ENCODE measurements around the gene DDX3Y. TPM values are rescaled to one million over a fixed set of nuclear protein-coding genes. Genes with fewer than 3 reads are reported as not detected.
A peak's percentile ranks its signal among the peaks of the same experiment; 100 is the strongest.

DDX3Y gene
- 39.2 TPM for polyA plus RNA-seq (2013, experiment 1 of 2)
- polyA plus RNA-seq (2013, experiment 2 of 2): 47.9 TPM

DNA sequence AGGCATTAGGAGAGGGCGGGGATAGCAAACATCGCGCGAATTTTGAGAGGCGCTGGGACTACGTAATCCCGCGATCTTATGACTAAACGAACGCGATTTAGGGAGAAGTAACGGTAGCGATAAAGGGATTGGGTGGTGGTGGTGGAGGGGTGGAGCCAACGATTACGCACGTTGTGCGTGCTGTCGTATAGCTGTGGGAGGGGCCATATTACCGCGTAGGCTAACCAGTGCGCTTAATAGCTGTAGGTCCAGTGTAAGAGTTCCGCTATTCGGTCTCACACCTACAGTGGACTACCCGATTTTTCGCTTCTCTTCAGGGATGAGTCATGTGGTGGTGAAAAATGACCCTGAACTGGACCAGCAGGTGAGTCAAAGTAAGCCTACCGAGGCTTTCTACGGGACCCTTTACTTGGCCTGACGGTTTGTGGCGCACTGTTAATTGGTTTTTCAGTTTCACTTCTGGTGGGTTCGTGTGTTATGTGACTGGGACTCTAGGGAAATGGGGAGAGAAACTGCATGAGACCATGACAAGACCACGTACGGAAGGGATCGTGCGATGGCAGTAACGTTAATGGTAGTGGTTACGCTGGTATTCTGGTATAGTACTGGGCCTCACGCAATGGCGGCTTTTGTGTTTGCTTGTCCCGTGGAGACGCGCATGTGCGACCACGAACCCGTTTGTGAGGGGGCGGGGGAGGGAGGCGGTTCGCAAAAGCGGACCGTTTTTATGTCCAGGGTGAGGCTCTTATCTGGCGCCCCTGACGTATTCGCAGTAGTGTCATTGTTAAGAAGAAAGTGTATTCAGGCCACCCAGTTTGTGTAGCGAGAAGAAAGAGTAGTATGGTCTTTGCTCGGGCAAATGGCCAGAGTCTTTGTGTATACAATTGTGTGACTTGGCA is at the start of gene DDX3Y:
TSS of gene DDX3Y (plus strand) at position 251 of the 899 bp plus-strand sequence. CDS start at position 320, 69 bp downstream.
- Histone ChIP-seq H3K27me3 (ENCODE audit: insufficient read depth, low read length) (no peaks in the 10 kb centered on the region), H3K4me3 (ENCODE audit: low read length) (peak within 1 kb of the TSS; percentile 97), H3K9me3 (ENCODE audit: insufficient read depth, low read depth, low read length) (no peaks in the 10 kb centered on the region), H3K9ac (ENCODE audit: low read depth, low read length) (peak within 1 kb of the TSS; percentile 96), H3K36me3 (ENCODE audit: insufficient read depth, low read length) (peaks cover 17% of the 10 kb centered on the region), H3K4me1 (ENCODE audit: insufficient read depth, low read length) (0 out of 2 replicates have a peak, but pooled peaks cover 4% of the 10 kb centered on the region), H3K27ac (ENCODE audit: low read depth, low read length) (peak within 1 kb of the TSS; percentile 93)
- WGBS: 2% methylated on average over 54 of the region's 54 CpGs

DNA sequence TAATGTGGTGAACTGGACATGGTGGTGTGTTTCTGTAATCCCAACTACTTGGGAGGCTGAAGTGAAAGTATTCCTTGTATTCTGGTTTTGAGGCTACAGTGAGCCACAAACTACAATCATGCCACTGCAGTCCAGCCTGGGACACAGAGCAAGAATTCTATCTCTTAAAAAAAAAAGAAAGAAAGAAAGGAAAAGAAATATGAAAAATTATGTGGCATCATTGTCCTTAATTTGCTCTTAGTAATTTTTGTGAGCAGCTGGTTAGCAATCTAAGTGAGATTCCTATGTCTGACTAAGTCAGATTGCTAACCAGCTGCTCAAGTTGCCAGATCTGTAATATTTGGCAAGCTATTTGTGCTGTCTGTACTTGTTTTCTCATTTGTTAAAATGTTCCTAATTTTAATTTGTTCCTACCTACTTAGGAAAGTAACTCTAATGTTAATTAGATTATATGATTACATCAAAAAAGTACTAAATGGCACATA is 48.8 kb upstream of the DDX3Y start:
- H3K36me3 ChIP-seq (ENCODE audit: insufficient read depth, low read length): peaks cover 64% of the 10 kb centered on the region
- no peaks in the 10 kb centered on the region for H3K4me1 ChIP-seq (ENCODE audit: insufficient read depth, low read length)
- no peaks in the 10 kb centered on the region for H3K9me3 ChIP-seq (ENCODE audit: insufficient read depth, low read depth, low read length)
- H3K27ac ChIP-seq (ENCODE audit: low read depth, low read length): no peak overlapping the region
- no peaks in the 10 kb centered on the region for H3K27me3 ChIP-seq (ENCODE audit: insufficient read depth, low read length)
- H3K9ac ChIP-seq (ENCODE audit: low read depth, low read length): no peak overlapping the region
- H3K4me3 ChIP-seq (ENCODE audit: low read length): no peak overlapping the region

DNA sequence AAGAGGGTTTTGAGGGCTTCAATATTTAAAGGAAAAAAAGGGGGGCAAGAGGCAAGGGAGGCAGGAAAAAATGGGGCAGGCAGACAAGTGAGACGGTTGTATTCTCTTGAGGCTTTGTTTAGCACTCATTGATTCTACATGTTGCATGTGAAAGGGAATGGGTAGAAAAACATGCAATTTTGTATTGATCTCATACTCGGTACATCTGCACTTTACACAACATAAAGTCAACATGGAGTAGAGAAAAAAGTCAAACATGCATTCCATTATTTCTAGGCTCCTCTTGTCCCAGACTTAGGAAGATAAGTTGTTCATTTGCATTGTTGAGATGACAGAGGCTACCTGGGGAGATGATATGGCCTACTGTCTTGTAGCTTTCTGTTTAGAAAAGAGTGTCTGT is 36.7 kb upstream of the DDX3Y start:
- H3K9me3 ChIP-seq (ENCODE audit: insufficient read depth, low read depth, low read length): no peaks in the 10 kb centered on the region
- H3K36me3 ChIP-seq (ENCODE audit: insufficient read depth, low read length): no peaks in the 10 kb centered on the region
- WGBS: 88% methylated on average over 1 of the region's 2 CpGs
- H3K4me1 ChIP-seq (ENCODE audit: insufficient read depth, low read length): no peaks in the 10 kb centered on the region
- no peak overlapping the region for H3K27ac ChIP-seq (ENCODE audit: low read depth, low read length)
- no peaks in the 10 kb centered on the region for H3K27me3 ChIP-seq (ENCODE audit: insufficient read depth, low read length)
- no peak overlapping the region for H3K9ac ChIP-seq (ENCODE audit: low read depth, low read length)
- H3K4me3 ChIP-seq (ENCODE audit: low read length): no peak overlapping the region

DNA sequence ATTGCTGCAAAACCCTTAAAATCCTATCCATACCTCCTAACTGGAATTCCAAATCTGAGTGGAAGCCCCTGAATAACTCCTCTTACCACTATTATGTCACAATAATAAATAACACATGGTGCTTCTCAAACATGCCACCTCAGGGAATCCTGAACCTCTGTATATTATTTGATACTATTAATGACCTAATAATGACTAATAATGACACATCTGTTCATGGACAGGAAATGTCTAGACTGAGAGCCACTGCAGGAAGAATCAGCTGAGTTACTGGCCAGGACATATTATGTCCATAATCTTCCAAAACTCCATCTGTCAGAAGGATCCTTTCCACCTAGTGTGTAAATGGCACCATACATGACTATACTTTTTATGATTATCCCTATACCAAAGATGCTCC is 7.7 kb upstream of the DDX3Y start:
- H3K27me3 ChIP-seq (ENCODE audit: insufficient read depth, low read length): no peaks in the 10 kb centered on the region
- H3K9me3 ChIP-seq (ENCODE audit: insufficient read depth, low read depth, low read length): no peaks in the 10 kb centered on the region
- H3K4me1 ChIP-seq (ENCODE audit: insufficient read depth, low read length): no peaks in the 10 kb centered on the region
- H3K4me3 ChIP-seq (ENCODE audit: low read length): no peak overlapping the region
- H3K27ac ChIP-seq (ENCODE audit: low read depth, low read length): no peak overlapping the region
- no peak overlapping the region for H3K9ac ChIP-seq (ENCODE audit: low read depth, low read length)
- H3K36me3 ChIP-seq (ENCODE audit: insufficient read depth, low read length): no peaks in the 10 kb centered on the region

DNA sequence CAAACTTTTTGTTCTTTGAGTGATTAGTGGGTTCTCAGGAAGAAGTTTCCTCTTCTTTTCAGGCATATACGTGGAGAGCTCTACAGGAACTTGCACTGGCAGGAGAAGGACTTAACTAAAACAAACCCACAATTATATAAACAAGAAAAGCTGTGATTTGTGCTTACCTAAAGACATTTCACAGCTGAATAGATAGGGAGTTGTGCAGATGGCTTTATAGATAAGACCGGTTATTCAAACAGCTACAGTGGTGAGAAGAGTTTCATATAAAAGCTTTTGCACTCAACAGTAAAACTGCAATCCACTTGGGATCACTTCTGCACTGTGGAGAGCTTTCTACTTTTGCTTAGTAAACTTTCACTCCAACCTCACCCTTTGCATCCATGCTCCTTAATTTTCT is 6.1 kb upstream of the DDX3Y start:
- no peak overlapping the region for H3K27ac ChIP-seq (ENCODE audit: low read depth, low read length)
- H3K9me3 ChIP-seq (ENCODE audit: insufficient read depth, low read depth, low read length): no peaks in the 10 kb centered on the region
- WGBS: 86% methylated on average over 1 of the region's 2 CpGs
- H3K4me3 ChIP-seq (ENCODE audit: low read length): no peak overlapping the region
- H3K36me3 ChIP-seq (ENCODE audit: insufficient read depth, low read length): no peaks in the 10 kb centered on the region
- H3K9ac ChIP-seq (ENCODE audit: low read depth, low read length): no peak overlapping the region
- no peaks in the 10 kb centered on the region for H3K4me1 ChIP-seq (ENCODE audit: insufficient read depth, low read length)
- no peaks in the 10 kb centered on the region for H3K27me3 ChIP-seq (ENCODE audit: insufficient read depth, low read length)

DNA sequence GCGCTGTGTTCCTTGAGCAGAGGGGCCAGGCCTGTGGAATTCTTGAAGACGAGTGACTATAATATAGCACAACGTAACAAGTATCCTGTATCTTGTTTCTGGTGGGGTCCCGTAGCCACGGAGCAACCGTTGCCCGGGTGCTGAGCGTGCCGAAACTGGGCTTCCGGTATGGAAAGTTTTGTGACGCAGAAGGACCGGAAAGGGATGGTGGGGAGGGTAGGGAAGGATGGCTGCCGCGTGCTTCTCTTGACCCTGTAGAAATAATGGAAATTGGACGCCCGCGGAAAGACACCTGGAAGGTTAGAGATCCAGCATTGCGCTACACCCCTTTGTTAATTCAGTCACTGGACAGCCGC is 827 bp downstream of the DDX3Y start:
- WGBS: 2% methylated on average over 19 of the region's 19 CpGs
- Histone ChIP-seq H3K9ac (ENCODE audit: low read depth, low read length) (peak overlapping the region; percentile 96), H3K27me3 (ENCODE audit: insufficient read depth, low read length) (no peaks in the 10 kb centered on the region), H3K27ac (ENCODE audit: low read depth, low read length) (peak overlapping the region; percentile 93), H3K36me3 (ENCODE audit: insufficient read depth, low read length) (peaks cover 23% of the 10 kb centered on the region), H3K9me3 (ENCODE audit: insufficient read depth, low read depth, low read length) (no peaks in the 10 kb centered on the region), H3K4me1 (ENCODE audit: insufficient read depth, low read length) (0 out of 2 replicates have a peak, but pooled peaks cover 4% of the 10 kb centered on the region), H3K4me3 (ENCODE audit: low read length) (peak overlapping the region; percentile 97)

DNA sequence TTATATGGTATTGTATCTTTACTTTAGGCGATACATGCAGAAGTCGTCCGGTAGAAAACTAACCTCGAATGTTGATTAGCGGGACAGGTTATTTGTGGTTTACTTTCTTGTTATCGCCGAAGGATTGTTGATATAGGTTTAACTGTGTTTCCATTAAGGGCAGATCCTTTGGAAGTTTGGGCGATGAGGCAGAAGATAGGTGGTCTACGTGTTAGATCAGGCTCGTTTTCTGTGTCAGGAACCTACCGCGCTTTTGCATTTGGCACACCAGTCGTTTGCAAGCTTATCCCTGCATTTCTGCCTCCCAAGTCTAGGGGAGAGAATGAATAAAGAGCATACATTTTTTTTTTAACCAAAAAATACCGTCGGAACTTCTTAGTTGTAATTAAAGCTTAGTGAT is 1.2 kb downstream of the DDX3Y start:
- under 1% methylated on average over 14 of the region's 15 CpGs for WGBS
- Histone ChIP-seq H3K27me3 (ENCODE audit: insufficient read depth, low read length) (no peaks in the 10 kb centered on the region), H3K27ac (ENCODE audit: low read depth, low read length) (peak overlapping the region; percentile 9; the same call in 1 of the 2 replicates), H3K4me3 (ENCODE audit: low read length) (peak overlapping the region; percentile 97), H3K9ac (ENCODE audit: low read depth, low read length) (peak overlapping the region; percentile 96), H3K4me1 (ENCODE audit: insufficient read depth, low read length) (0 out of 2 replicates have a peak, but pooled peaks cover 4% of the 10 kb centered on the region), H3K9me3 (ENCODE audit: insufficient read depth, low read depth, low read length) (no peaks in the 10 kb centered on the region), H3K36me3 (ENCODE audit: insufficient read depth, low read length) (peaks cover 27% of the 10 kb centered on the region)

DNA sequence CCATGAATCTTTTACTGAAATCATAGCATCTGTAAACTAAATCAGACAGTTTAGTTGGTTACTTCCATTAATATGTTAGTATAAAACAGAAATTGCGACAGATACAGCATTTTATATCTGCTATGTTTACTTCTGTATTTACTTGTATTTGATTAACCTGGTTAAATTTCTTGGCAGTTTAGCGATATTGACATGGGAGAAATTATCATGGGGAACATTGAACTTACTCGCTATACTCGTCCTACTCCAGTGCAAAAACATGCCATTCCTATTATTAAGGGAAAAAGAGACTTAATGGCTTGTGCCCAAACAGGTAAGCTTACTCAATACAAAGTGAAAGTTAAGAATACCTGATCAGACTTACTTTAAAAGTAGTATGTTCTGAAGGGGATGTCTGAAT is 8.9 kb downstream of the DDX3Y start:
- H3K27me3 ChIP-seq (ENCODE audit: insufficient read depth, low read length): no peaks in the 10 kb centered on the region
- H3K9ac ChIP-seq (ENCODE audit: low read depth, low read length): no peak overlapping the region
- H3K27ac ChIP-seq (ENCODE audit: low read depth, low read length): no peak overlapping the region
- peaks cover 98% of the 10 kb centered on the region for H3K36me3 ChIP-seq (ENCODE audit: insufficient read depth, low read length)
- no peak overlapping the region for H3K4me3 ChIP-seq (ENCODE audit: low read length)
- no peaks in the 10 kb centered on the region for H3K9me3 ChIP-seq (ENCODE audit: insufficient read depth, low read depth, low read length)
- no CpG with 5 or more reads among the region's 4 CpGs for WGBS
- no peaks in the 10 kb centered on the region for H3K4me1 ChIP-seq (ENCODE audit: insufficient read depth, low read length)

DNA sequence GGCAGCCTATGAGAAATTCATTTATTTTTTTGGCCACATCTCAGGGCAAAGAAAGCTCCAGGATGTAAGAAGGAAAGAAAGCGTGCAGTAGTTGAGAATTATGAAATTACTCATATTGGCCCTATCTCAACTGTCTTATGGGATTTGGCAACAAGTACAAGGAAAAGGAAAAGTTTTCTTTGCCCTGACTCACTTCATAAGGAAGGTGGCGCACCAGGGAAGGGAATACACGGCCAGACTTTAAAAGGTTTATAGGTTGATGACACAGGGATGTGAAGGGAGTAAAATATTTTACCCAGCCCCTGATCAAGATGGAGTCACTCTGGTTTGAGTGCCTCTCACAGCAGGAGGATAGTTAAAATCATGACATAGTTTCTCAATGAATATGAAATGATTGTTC is 23.4 kb downstream of the DDX3Y start:
- Histone ChIP-seq H3K9ac (ENCODE audit: low read depth, low read length) (no peak overlapping the region), H3K4me3 (ENCODE audit: low read length) (no peak overlapping the region), H3K36me3 (ENCODE audit: insufficient read depth, low read length) (no peaks in the 10 kb centered on the region), H3K4me1 (ENCODE audit: insufficient read depth, low read length) (no peaks in the 10 kb centered on the region), H3K27ac (ENCODE audit: low read depth, low read length) (no peak overlapping the region), H3K27me3 (ENCODE audit: insufficient read depth, low read length) (no peaks in the 10 kb centered on the region), H3K9me3 (ENCODE audit: insufficient read depth, low read depth, low read length) (no peaks in the 10 kb centered on the region)
- 65% methylated on average over 3 of the region's 3 CpGs for WGBS

DNA sequence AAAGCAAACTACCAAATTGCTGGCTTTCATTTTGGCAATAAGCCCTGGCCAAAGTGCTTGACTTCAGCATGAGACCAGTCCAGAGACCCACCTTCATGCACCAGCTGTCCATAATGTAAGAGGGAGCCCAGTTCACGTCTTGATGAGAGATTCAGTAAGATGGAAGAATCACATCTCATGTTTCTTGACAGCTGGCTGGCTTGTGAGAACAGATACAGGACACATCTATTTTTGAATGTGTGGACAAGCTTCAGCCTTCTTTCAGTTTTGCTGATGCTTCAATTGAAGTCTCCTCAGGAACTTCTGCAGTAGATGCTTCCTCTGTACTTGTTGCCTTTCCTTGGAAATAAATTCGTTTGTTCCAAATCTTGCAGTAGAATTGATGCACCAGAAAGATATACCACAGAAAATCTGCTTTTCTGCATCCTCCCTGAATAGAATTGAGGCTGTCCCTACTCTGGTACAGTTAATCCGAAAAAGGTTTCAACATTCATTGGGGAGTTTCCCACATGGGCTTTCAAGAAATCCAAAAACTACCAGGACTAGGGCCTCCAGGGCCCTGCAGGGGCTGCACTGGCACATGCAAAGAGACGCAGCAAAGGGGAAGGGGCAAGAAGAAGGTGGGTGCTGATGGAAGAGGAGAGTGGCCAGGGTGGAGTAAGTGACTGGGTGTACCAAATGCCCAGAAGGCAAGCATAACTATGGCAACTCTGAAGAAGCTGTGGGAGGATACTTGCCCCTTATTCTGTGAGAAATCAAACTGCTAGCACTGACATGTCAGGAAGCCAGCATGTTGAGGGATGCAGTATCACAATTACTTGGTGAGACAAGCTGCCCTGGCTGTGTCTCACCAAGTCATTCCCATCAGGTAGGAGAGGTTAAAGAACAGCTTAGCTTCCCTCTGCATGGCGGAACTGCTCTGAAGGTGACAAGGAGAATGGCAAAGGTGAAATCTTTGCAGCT is 37.3 kb downstream of the DDX3Y start:
- H3K36me3 ChIP-seq (ENCODE audit: insufficient read depth, low read length): no peaks in the 10 kb centered on the region
- H3K9me3 ChIP-seq (ENCODE audit: insufficient read depth, low read depth, low read length): no peaks in the 10 kb centered on the region
- no peak overlapping the region for H3K9ac ChIP-seq (ENCODE audit: low read depth, low read length)
- H3K27me3 ChIP-seq (ENCODE audit: insufficient read depth, low read length): no peaks in the 10 kb centered on the region
- H3K4me3 ChIP-seq (ENCODE audit: low read length): no peak overlapping the region
- WGBS: 93% methylated on average over 5 of the region's 5 CpGs
- H3K27ac ChIP-seq (ENCODE audit: low read depth, low read length): no peak overlapping the region
- H3K4me1 ChIP-seq (ENCODE audit: insufficient read depth, low read length): no peaks in the 10 kb centered on the region
